ENCODE results near the gene CSTPP1.

GRCh38 chr11:47152953-47153950 is 216.7 kb downstream of the CSTPP1 start:
- TF ChIP-seq CTCF (IDR thresholded peaks at IDR 0.05; ENCODE audit: insufficient read depth, low read depth, low read length) (peak; percentile 98), EZH2 (IDR thresholded peaks at IDR 0.05; ENCODE audit: insufficient read depth, low read length) (no peak)
